Medulla oblongata (tissue), 1 donor: ENCODE data around the gene TCHHL1.

Experiments
- DNase-seq: peaks from one replicate; pipeline ENCODE4 v3.0.0-alpha.2; 2015; ENCODE audit errors: extremely low spot score

TCHHL1 gene

GRCh38 chr1:152089014-152089674 lies at the start of gene TCHHL1:
Gene TCHHL1 (minus strand): TSS chr1:152089064. CDS start chr1:152088143, 921 bp downstream.
- DNase-seq, result no peak

- DNase-seq, result no peak
Observed at GRCh38 chr1:152137215-152137614, 48.4 kb upstream of the TCHHL1 start.

GRCh38 chr1:152130186-152130585 lies 41.3 kb upstream of the TCHHL1 start:
- no peak for DNase-seq

GRCh38 chr1:152127673-152128072 lies 38.8 kb upstream of the TCHHL1 start:
- no peak for DNase-seq

GRCh38 chr1:152125834-152126443 lies 37.1 kb upstream of the TCHHL1 start:
- DNase-seq, result no peak

- no peak for DNase-seq
Observed at GRCh38 chr1:152118915-152119314, 30.1 kb upstream of the TCHHL1 start.

GRCh38 chr1:152115344-152115743 lies 26.5 kb upstream of the TCHHL1 start, which contains the start of gene TCHH:
Gene TCHH (minus strand): TSS chr1:152115444. CDS start chr1:152114080, 1,364 bp downstream.
- DNase-seq, result no peak

GRCh38 chr1:152112885-152113432 lies 24.1 kb upstream of the TCHHL1 start:
- no peak for DNase-seq

GRCh38 chr1:152112101-152112884 lies 23.4 kb upstream of the TCHHL1 start:
- no peak for DNase-seq

- DNase-seq, result no peak
Observed at GRCh38 chr1:152111515-152111968, 22.7 kb upstream of the TCHHL1 start.

- no peak for DNase-seq
Observed at GRCh38 chr1:152110860-152111514, 22.1 kb upstream of the TCHHL1 start.

- DNase-seq, result peak; percentile 6
Observed at GRCh38 chr1:152110365-152110859, 21.5 kb upstream of the TCHHL1 start.

- no peak for DNase-seq
Observed at GRCh38 chr1:152109998-152110294, 21.1 kb upstream of the TCHHL1 start.

GRCh38 chr1:152109231-152109997 lies 20.6 kb upstream of the TCHHL1 start:
- DNase-seq, result no peak

GRCh38 chr1:152108882-152109222 lies 20.0 kb upstream of the TCHHL1 start:
- no peak for DNase-seq

- DNase-seq, result no peak
Observed at GRCh38 chr1:152107984-152108881, 19.4 kb upstream of the TCHHL1 start.

GRCh38 chr1:152107031-152107983 lies 18.4 kb upstream of the TCHHL1 start:
- no peak for DNase-seq

GRCh38 chr1:152104854-152105253 lies 16.0 kb upstream of the TCHHL1 start:
- no peak for DNase-seq

- DNase-seq, result no peak
Observed at GRCh38 chr1:152096931-152097330, 8.1 kb upstream of the TCHHL1 start.
